Natural killer cell (primary cell): Measurements from ENCODE around the gene ZC3H18. TPM values are rescaled to one million over a fixed set of nuclear protein-coding genes. Genes with fewer than 3 reads are reported as not detected.

Experiments used
- ATAC-seq, 3 donors: fragments of 150-1000 bp in 2 of 3; fragments of 200-7000 bp in 1 of 3; cut with Tn5 transposase; 1 replicate in 1 of 3; 2 replicates in 2 of 3; pipeline ENCODE4 v1.10.0; 2021; ENCODE audit warnings: mild to moderate bottlenecking in 2 of 3, moderate library complexity in 2 of 3
- DNase-seq, 2 donors: peaks; one replicate each; pipeline versions ENCODE4 v3.0.0 to v3.0.0-alpha.2; 2013 to 2021; ENCODE audit warnings: mixed read lengths in 1 of 2
- H3K27ac ChIP-seq: one replicate; pipeline ENCODE4 v1.5.1; 2013; ENCODE audit warnings: mild to moderate bottlenecking, low read length
- H3K27me3 ChIP-seq: one replicate; pipeline ENCODE4 v1.6.1; 2013; ENCODE audit warnings: low read length; ENCODE audit not compliant: control insufficient read depth, insufficient read depth
- H3K36me3 ChIP-seq: one replicate; pipeline ENCODE4 v1.6.1; 2013; ENCODE audit warnings: low read length; ENCODE audit not compliant: control insufficient read depth, insufficient read depth
- H3K4me1 ChIP-seq: one replicate; pipeline ENCODE4 v1.6.1; 2013; ENCODE audit warnings: low read length; ENCODE audit not compliant: control insufficient read depth, insufficient read depth
- H3K4me3 ChIP-seq: one replicate; pipeline ENCODE4 v1.5.1; 2013; ENCODE audit warnings: low read length
- H3K9me3 ChIP-seq: one replicate; pipeline ENCODE4 v1.6.1; 2013; ENCODE audit warnings: low read length; ENCODE audit not compliant: control insufficient read depth, insufficient read depth
- H3K27ac Mint-ChIP-seq, 2 donors: one replicate each; pipeline ENCODE4 v1.8.0; 2022; ENCODE audit warnings: mild to moderate bottlenecking in 2 of 2, mixed read lengths in 2 of 2, moderate library complexity in 1 of 2
- H3K27me3 Mint-ChIP-seq, 2 donors: one replicate each; pipeline ENCODE4 v1.8.0; 2022; ENCODE audit warnings: low read depth in 2 of 2, mixed read lengths in 2 of 2
- H3K36me3 Mint-ChIP-seq: one replicate; pipeline ENCODE4 v1.8.0; 2022; ENCODE audit warnings: mixed read lengths
- H3K4me1 Mint-ChIP-seq, 2 donors: one replicate each; pipeline ENCODE4 v1.8.0; 2022; ENCODE audit warnings: mixed read lengths in 2 of 2
- H3K4me3 Mint-ChIP-seq: one replicate; pipeline ENCODE4 v1.8.0; 2022; ENCODE audit warnings: mild to moderate bottlenecking, moderate library complexity, mixed read lengths
- H3K9me3 Mint-ChIP-seq, 2 donors: one replicate each; pipeline ENCODE4 v1.8.0; 2022; ENCODE audit warnings: mixed read lengths in 2 of 2
- WGBS: methylation state at CpG from one replicate; pipeline ENCODE4 v1.1.7; 2013; ENCODE audit warnings: missing lambda C conversion rate; ENCODE audit not compliant: insufficient coverage; 5-methylcytosine and 5-hydroxymethylcytosine counted together
- intact Hi-C: fragments of 100-400 bp; cut with micrococcal nuclease; formaldehyde crosslinking; loops from one replicate; pipeline ENCODE4 v1.14.2; 2022
- total RNA-seq, 4 donors: library from RNA; stranded (reverse); fragments of 120-200 nt in 1 of 4; gene quantifications; one replicate each; pipeline versions ENCODE4 v1.2.3 to v1.2.4, GENCODE V29; 2013 to 2022
- TF ChIP-seq, protein P1 (sequence below): fragments of 200-600 bp; IDR thresholded peaks from one replicate; pipeline ENCODE4 v1.8.0; 2022; ENCODE audit warnings: antibody characterized with exemption

ZC3H18 gene
- total RNA-seq, 3 donors from 2014 or later (not counting 1 experiment from before 2014, with no cell fraction given), result 125 to 130 (median 126) TPM

DNA sequence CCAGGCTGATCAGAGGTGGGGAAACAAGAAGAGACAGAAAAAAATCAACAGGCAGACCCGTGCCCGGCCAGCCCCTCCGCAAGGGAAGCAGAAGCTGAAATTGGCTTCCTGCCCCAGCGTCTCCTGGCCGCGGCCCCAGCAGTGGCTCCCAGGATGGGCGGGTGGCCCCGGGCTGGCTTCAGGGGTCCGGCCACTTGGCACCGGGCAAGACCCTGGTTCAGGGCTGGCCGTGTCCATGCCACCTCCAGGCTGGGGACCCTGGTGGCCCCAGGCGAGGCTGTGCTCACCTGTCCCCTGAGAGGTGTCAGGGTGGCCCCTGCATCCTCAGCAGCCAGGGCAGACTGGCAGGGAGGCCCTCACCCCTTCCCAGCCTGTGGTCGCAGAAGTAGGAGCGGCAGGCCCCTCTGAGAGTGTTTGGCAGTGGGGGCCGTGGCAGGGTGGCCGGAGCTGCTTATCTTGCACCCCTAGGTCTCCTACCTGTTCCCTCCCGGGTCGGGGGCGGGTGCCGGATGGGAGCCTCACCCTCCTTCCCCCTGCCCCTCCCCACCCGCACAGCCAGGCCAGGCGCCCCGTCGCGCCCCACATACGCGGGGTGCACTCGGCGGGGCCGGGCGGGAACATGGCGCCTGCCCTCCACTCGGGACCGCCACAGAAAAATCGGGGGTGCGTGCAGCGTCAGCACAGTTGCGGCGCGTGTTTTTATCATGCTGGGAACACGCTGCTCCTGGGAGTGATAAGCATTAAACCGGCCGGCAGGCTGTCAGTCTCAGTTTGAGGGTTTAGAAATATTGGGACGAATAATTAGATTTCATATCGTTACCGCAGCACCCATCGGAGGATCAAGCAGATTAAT lies 46.7 kb upstream of the ZC3H18 start:
- Histone ChIP-seq H3K4me3 (no peak overlapping the region), H3K9me3 (no peaks in the 10 kb centered on the region), H3K4me1 (peaks cover 48% of the 10 kb centered on the region), H3K27ac (no peak overlapping the region), H3K36me3 (peaks cover 9% of the 10 kb centered on the region), H3K27me3 (no peaks in the 10 kb centered on the region)
- Mint-ChIP-seq H3K27me3 (no peaks in the 10 kb centered on the region), H3K4me3 (no peak overlapping the region), H3K27ac (peak overlapping the region; percentile 41 to 65), H3K9me3 (peaks cover 0 to 6% of the 10 kb centered on the region in 2 donors), H3K36me3 (no peaks in the 10 kb centered on the region), H3K4me1 (peaks cover 8 to 49% of the 10 kb centered on the region in 2 donors)
- intact Hi-C loops, result no loop called here
- DNase-seq (no peak), ATAC-seq (no peak)
- WGBS, result 55% methylated on average over 44 of the region's 47 CpGs
- TF ChIP-seq, protein P1, sequence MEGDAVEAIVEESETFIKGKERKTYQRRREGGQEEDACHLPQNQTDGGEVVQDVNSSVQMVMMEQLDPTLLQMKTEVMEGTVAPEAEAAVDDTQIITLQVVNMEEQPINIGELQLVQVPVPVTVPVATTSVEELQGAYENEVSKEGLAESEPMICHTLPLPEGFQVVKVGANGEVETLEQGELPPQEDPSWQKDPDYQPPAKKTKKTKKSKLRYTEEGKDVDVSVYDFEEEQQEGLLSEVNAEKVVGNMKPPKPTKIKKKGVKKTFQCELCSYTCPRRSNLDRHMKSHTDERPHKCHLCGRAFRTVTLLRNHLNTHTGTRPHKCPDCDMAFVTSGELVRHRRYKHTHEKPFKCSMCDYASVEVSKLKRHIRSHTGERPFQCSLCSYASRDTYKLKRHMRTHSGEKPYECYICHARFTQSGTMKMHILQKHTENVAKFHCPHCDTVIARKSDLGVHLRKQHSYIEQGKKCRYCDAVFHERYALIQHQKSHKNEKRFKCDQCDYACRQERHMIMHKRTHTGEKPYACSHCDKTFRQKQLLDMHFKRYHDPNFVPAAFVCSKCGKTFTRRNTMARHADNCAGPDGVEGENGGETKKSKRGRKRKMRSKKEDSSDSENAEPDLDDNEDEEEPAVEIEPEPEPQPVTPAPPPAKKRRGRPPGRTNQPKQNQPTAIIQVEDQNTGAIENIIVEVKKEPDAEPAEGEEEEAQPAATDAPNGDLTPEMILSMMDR, result no peak

DNA sequence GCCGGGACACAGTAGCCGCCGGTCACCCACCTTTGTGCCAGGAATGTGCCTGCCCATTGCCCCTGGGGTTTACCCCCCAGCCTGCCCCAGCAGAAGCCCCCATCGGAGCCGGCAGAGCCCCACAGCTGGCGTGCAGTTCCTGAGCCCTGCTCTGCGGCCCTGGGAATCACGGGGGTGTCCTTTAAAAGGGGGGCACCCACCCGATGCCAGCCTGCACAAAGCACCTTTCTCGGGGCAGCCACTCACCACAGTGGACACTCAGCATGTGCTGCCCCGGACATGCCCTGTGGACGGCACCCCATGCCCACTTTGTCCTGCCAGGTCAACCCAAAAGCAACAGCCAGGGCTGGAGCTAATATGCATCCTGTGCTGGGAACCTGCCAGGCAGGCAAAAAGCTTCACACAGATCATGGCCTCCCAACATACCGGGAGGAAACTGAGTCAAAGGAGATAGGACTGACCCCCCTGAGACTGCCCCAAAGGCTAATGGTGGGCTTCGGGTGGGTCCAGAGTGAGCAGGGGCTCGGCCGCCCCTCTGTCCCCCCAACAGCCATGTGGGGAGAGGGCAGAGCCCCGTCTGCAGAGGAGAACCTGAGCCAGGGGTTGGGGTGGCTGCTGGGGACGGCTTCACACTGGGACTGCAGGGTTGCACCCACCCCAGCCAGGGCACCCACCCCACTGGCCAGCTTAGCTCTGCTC lies 45.8 kb upstream of the ZC3H18 start:
- no peaks in the 10 kb centered on the region for H3K36me3 Mint-ChIP-seq
- intact Hi-C loops, result no loop called here
- H3K36me3 ChIP-seq, result peaks cover 17% of the 10 kb centered on the region
- H3K27ac Mint-ChIP-seq, result peak overlapping the region in 1 of 2 donors; percentile 78
- H3K4me1 Mint-ChIP-seq, result peaks cover 8 to 43% of the 10 kb centered on the region in 2 donors
- no peaks in the 10 kb centered on the region for H3K27me3 Mint-ChIP-seq
- 86% methylated on average over 18 of the region's 18 CpGs for WGBS
- H3K4me3 Mint-ChIP-seq, result no peak overlapping the region
- H3K27ac ChIP-seq, result no peak overlapping the region
- DNase-seq (no peak), ATAC-seq (no peak)
- no peaks in the 10 kb centered on the region for H3K9me3 Mint-ChIP-seq
- H3K4me3 ChIP-seq, result no peak overlapping the region
- TF ChIP-seq, protein P1, result no peak
- peaks cover 48% of the 10 kb centered on the region for H3K4me1 ChIP-seq
- H3K9me3 ChIP-seq, result no peaks in the 10 kb centered on the region
- no peaks in the 10 kb centered on the region for H3K27me3 ChIP-seq

- Histone ChIP-seq H3K27ac (no peak overlapping the region), H3K4me3 (no peak overlapping the region), H3K9me3 (no peaks in the 10 kb centered on the region), H3K36me3 (peaks cover 23% of the 10 kb centered on the region), H3K4me1 (peaks cover 48% of the 10 kb centered on the region), H3K27me3 (no peaks in the 10 kb centered on the region)
- ATAC-seq, result no peak
- no peaks in the 10 kb centered on the region for H3K9me3 Mint-ChIP-seq
- 71% methylated on average over 18 of the region's 18 CpGs for WGBS
- peaks cover 8 to 39% of the 10 kb centered on the region in 2 donors for H3K4me1 Mint-ChIP-seq
- H3K4me3 Mint-ChIP-seq, result no peak overlapping the region
- no peak for DNase-seq
- TF ChIP-seq, protein P1, result no peak
- H3K27ac Mint-ChIP-seq, result peak overlapping the region; percentile 60 to 78
- H3K36me3 Mint-ChIP-seq, result no peaks in the 10 kb centered on the region
- no peaks in the 10 kb centered on the region for H3K27me3 Mint-ChIP-seq
- intact Hi-C loops, result no loop called here
Measured at GRCh38 chr16:88524973-88525662, 45.1 kb upstream of the ZC3H18 start.
